Measurements from ENCODE around the gene PDSS2. TPM values are rescaled to one million over a fixed set of nuclear protein-coding genes. Genes with fewer than 3 reads are reported as not detected.

The PDSS2 gene
- total RNA-seq, 1 donor from 2014 or later, result 6.5 TPM

GRCh38 chr6:107390685-107391435 is 68.5 kb downstream of the PDSS2 start:
- TF ChIP-seq CTCF (IDR thresholded peaks at IDR 0.05; ENCODE audit: partially characterized antibody, unreplicated experiment), result no peak
- no peak for DNase-seq
- no peaks in the 10 kb centered on the region for H3K27me3 Mint-ChIP-seq (ENCODE audit: unreplicated experiment)
- no peaks in the 10 kb centered on the region for H3K4me1 Mint-ChIP-seq (ENCODE audit: low read depth, unreplicated experiment)
- no peak overlapping the region for H3K4me3 Mint-ChIP-seq (ENCODE audit: unreplicated experiment)
- peaks cover 4% of the 10 kb centered on the region for H3K9me3 Mint-ChIP-seq (ENCODE audit: unreplicated experiment)
- no peak overlapping the region for H3K27ac Mint-ChIP-seq (ENCODE audit: unreplicated experiment)
- H3K36me3 Mint-ChIP-seq (ENCODE audit: unreplicated experiment), result peaks cover 20% of the 10 kb centered on the region

- Mint-ChIP-seq H3K27me3 (ENCODE audit: unreplicated experiment) (no peaks in the 10 kb centered on the region), H3K9me3 (ENCODE audit: unreplicated experiment) (peaks cover 4% of the 10 kb centered on the region), H3K4me3 (ENCODE audit: unreplicated experiment) (no peak overlapping the region), H3K4me1 (ENCODE audit: low read depth, unreplicated experiment) (no peaks in the 10 kb centered on the region), H3K36me3 (ENCODE audit: unreplicated experiment) (peaks cover 18% of the 10 kb centered on the region), H3K27ac (ENCODE audit: unreplicated experiment) (no peak overlapping the region)
- no peak for TF ChIP-seq CTCF (IDR thresholded peaks at IDR 0.05; ENCODE audit: partially characterized antibody, unreplicated experiment)
- no peak for DNase-seq
These were observed 69.3 kb downstream of the PDSS2 start for GRCh38 chr6:107390056-107390455.

GRCh38 chr6:107386904-107387303 is 72.5 kb downstream of the PDSS2 start:
- H3K27me3 Mint-ChIP-seq (ENCODE audit: unreplicated experiment), result no peaks in the 10 kb centered on the region
- peaks cover 4% of the 10 kb centered on the region for H3K36me3 Mint-ChIP-seq (ENCODE audit: unreplicated experiment)
- no peak overlapping the region for H3K4me3 Mint-ChIP-seq (ENCODE audit: unreplicated experiment)
- DNase-seq, result no peak
- peaks cover 2% of the 10 kb centered on the region for H3K9me3 Mint-ChIP-seq (ENCODE audit: unreplicated experiment)
- H3K4me1 Mint-ChIP-seq (ENCODE audit: low read depth, unreplicated experiment), result no peaks in the 10 kb centered on the region
- H3K27ac Mint-ChIP-seq (ENCODE audit: unreplicated experiment), result no peak overlapping the region
- no peak for TF ChIP-seq CTCF (IDR thresholded peaks at IDR 0.05; ENCODE audit: partially characterized antibody, unreplicated experiment)

DNA sequence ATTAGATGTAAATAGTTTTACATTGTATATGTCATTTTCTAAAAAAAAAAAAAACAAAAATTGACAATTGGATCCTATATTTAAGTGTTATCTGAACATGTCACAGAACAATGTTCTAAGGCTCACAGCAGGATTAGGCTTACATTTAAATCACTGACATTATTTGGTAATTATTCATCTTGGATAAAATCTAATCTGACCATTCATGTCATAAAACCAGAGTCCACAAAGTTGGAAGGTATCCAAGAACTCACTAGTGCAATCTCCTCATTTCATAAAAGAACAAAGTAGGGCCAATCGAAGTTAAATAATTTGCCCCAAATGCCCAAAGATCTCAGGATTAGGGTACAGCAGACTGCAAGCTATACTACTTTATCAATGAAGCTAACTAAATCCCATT is 73.0 kb downstream of the PDSS2 start:
- Mint-ChIP-seq H3K27me3 (ENCODE audit: unreplicated experiment) (no peaks in the 10 kb centered on the region), H3K4me3 (ENCODE audit: unreplicated experiment) (no peak overlapping the region), H3K4me1 (ENCODE audit: low read depth, unreplicated experiment) (no peaks in the 10 kb centered on the region), H3K9me3 (ENCODE audit: unreplicated experiment) (peaks cover 2% of the 10 kb centered on the region), H3K27ac (ENCODE audit: unreplicated experiment) (no peak overlapping the region), H3K36me3 (ENCODE audit: unreplicated experiment) (peaks cover 4% of the 10 kb centered on the region)
- no peak for TF ChIP-seq CTCF (IDR thresholded peaks at IDR 0.05; ENCODE audit: partially characterized antibody, unreplicated experiment)
- no peak for DNase-seq

DNA sequence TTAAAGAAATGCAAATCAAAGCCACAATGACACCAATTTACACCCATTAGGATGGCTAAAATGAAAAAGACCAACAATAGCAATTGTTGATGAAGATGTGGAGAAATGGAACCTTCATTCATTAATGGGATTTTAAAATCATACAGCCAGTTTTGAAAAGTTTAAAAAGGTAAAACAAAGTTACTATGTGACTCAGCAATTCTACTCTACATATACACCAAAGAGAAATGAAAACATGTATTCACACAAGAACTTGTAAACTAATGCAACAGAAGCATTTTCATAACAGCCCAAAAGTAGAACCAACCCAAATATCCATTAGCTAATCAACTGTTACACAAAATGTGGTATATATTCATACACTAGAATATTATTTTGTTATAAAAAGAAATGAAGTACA is 75.7 kb downstream of the PDSS2 start:
- no peaks in the 10 kb centered on the region for H3K4me1 Mint-ChIP-seq (ENCODE audit: low read depth, unreplicated experiment)
- no peaks in the 10 kb centered on the region for H3K27me3 Mint-ChIP-seq (ENCODE audit: unreplicated experiment)
- TF ChIP-seq CTCF (IDR thresholded peaks at IDR 0.05; ENCODE audit: partially characterized antibody, unreplicated experiment), result no peak
- H3K27ac Mint-ChIP-seq (ENCODE audit: unreplicated experiment), result no peak overlapping the region
- no peak for DNase-seq
- peaks cover 2% of the 10 kb centered on the region for H3K9me3 Mint-ChIP-seq (ENCODE audit: unreplicated experiment)
- no peak overlapping the region for H3K4me3 Mint-ChIP-seq (ENCODE audit: unreplicated experiment)
- peaks cover 9% of the 10 kb centered on the region for H3K36me3 Mint-ChIP-seq (ENCODE audit: unreplicated experiment)

Data from glutamatergic neuron (in vitro differentiated cells).